Measurements from ENCODE around the gene SHH.

DNA sequence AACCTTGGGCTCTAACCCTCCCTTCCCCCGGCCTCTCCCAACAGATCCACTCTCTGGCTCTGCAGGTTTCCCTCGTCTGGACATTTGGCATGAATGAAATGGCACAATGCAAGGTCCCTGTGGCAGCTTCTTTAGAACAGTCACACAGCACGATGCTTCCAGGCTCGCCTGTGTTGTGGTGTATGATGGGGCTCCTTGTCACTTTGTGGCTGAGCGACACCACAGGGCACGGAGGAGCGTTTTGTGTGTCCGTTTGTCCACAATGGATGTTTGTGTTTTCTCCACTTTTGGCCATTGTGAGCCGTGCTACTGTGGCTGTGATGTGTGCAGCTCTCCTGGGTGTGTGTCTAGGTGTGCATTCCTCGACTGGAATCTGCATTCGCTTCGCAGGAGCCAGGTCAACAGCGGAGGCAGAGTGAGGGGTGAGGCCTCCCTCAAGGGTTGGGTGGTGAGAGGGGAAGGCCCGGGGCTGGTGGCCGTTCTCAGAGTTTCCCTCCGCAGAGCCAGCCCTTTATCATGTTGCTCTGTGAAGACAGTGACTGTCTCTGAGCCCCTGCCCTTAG is 22.3 kb upstream of the SHH start:
- TF ChIP-seq, protein P1, sequence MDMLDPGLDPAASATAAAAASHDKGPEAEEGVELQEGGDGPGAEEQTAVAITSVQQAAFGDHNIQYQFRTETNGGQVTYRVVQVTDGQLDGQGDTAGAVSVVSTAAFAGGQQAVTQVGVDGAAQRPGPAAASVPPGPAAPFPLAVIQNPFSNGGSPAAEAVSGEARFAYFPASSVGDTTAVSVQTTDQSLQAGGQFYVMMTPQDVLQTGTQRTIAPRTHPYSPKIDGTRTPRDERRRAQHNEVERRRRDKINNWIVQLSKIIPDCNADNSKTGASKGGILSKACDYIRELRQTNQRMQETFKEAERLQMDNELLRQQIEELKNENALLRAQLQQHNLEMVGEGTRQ (IDR thresholded peaks at IDR 0.05; ENCODE audit: low read depth, low read length): no peak
- TF ChIP-seq, protein P2, sequence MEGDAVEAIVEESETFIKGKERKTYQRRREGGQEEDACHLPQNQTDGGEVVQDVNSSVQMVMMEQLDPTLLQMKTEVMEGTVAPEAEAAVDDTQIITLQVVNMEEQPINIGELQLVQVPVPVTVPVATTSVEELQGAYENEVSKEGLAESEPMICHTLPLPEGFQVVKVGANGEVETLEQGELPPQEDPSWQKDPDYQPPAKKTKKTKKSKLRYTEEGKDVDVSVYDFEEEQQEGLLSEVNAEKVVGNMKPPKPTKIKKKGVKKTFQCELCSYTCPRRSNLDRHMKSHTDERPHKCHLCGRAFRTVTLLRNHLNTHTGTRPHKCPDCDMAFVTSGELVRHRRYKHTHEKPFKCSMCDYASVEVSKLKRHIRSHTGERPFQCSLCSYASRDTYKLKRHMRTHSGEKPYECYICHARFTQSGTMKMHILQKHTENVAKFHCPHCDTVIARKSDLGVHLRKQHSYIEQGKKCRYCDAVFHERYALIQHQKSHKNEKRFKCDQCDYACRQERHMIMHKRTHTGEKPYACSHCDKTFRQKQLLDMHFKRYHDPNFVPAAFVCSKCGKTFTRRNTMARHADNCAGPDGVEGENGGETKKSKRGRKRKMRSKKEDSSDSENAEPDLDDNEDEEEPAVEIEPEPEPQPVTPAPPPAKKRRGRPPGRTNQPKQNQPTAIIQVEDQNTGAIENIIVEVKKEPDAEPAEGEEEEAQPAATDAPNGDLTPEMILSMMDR (conservative IDR thresholded peaks at IDR 0.05; ENCODE audit: low read depth, low read length): no peak
- TF ChIP-seq BHLHE40 (IDR thresholded peaks at IDR 0.05; ENCODE audit: low read depth, low read length) (no peak), RFX5 (IDR thresholded peaks at IDR 0.05; ENCODE audit: low read depth, low read length) (no peak), RAD21 (IDR thresholded peaks at IDR 0.05; ENCODE audit: low read length) (no peak), SMC3 (IDR thresholded peaks at IDR 0.05; ENCODE audit: low read depth, low read length) (no peak), FOS (IDR thresholded peaks at IDR 0.05; ENCODE audit: low read depth, low read length) (no peak), CEBPB (IDR thresholded peaks at IDR 0.05; ENCODE audit: low read depth, low read length) (no peak), POLR2A (IDR thresholded peaks at IDR 0.05; ENCODE audit: low read depth, low read length) (no peak)
